ENCODE data around the gene DTX1. TPM values are rescaled to one million over a fixed set of nuclear protein-coding genes. Genes with fewer than 3 reads are reported as not detected.
A peak's percentile ranks its signal among the peaks of the same experiment; 100 is the strongest.

DTX1 gene
- total and polyA plus RNA-seq, 2 of the 8 experiments (the other 6 are each of a cell fraction or from before 2014, with no cell fraction given), result 4.7 to 6.9 TPM

DNA sequence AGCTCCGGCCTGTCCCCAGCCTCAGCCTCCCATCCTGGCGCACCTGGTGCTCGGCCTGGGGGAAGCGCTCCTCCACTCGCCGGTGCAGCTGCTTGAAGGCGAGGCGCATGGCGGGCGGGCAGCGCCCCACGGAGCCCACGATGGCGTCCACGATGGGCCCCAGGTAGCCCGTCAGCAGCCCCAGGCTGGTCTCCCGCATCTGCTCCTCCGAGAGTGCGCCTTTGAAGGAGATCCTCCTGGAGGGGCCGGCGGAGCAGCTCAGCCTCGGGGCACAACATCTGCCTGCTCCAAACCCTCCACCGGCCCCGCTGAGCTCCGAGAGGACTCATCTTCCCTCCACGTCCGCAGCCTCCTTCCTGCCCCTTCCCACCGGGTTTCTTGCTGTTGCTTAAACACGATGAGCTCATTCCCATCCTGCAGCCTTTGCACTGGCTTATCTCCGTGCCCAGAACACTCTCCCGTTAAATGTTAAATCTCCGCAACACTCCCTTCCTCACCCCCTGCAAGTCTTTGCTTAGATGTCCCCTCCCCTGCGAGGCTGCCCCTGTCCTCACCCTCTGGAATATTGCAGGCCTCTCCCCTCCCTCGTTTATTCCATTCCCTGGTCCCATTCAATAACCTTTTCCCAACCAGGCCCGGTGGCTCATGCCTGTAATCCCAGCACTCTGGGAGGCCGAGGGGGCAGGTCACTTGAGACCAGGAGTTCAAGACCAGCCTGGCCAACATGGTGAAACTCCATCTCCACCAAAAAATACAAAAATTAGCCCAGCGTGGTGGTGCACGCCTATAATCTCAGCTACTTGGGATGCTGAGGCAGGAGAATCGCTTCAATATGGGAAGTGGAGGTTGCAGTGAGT is 55.7 kb downstream of the DTX1 start:
- Histone ChIP-seq H2BK120ac (replicated peaks; ENCODE audit: low read depth, low read length) (no peak overlapping the region), H3K23me2 (ENCODE audit: low read depth, low read length) (no peaks in the 10 kb centered on the region)
- POLR2A ChIA-PET (ENCODE audit: partially characterized antibody), result interaction anchor here (0.7 kb wide), 1 partner anchor 17 kb away, joined by 3 read pairs; no protein-coding TSS in a partner anchor
- TF ChIP-seq PHF8 (conservative IDR thresholded peaks at IDR 0.05; ENCODE audit: low read depth, low read length) (no peak), CEBPB (IDR thresholded peaks at IDR 0.05; ENCODE audit: low read depth, low read length) (no peak), HDAC2 (IDR thresholded peaks at IDR 0.05; ENCODE audit: borderline replicate concordance in 1 of 2, low read depth in 2 of 2, low read length in 2 of 2) (no peak), EZH2 (IDR thresholded peaks at IDR 0.05; ENCODE audit: low read depth, low read length, severe bottlenecking) (no peak), RFX5 (IDR thresholded peaks at IDR 0.05; ENCODE audit: borderline replicate concordance, low read depth, low read length) (no peak), KDM5A (IDR thresholded peaks at IDR 0.05; ENCODE audit: low read length) (no peak), KDM1A (IDR thresholded peaks at IDR 0.05; ENCODE audit: borderline replicate concordance, low read length) (no peak), CTCF (IDR thresholded peaks at IDR 0.05; ENCODE audit: control extremely low read depth in 1 of 3, insufficient read depth in 1 of 3, low read depth in 1 of 3, low read length in 3 of 3) (no peak)

More for the DNA sequence above, 55.7 kb downstream of the DTX1 start:
- H3K79me1 ChIP-seq (ENCODE audit: low read depth, low read length), result no peaks in the 10 kb centered on the region; the same call in 1 of the 2 replicates
- WGBS, 2 experiments (ENCODE audit: extremely low coverage in 1 of 2, insufficient coverage in 1 of 2, insufficient read length in 1 of 2, insufficient replicate concordance in 2 of 2, low coverage in 1 of 2, low lambda C conversion rate in 2 of 2, missing lambda C conversion rate in 1 of 2), result 91% methylated on average over 38 of the region's 39 CpGs; no CpG with 5 or more reads in 1 of the 2 experiments
- CTCF ChIA-PET (ENCODE audit: partially characterized antibody), result interaction anchor here (1.0 to 2.0 kb wide), 8 partner anchors 8 to 119 kb away, joined by 3 to 7 read pairs (median 4); no protein-coding TSS in a partner anchor
- H2BK5ac ChIP-seq (ENCODE audit: low read depth, low read length), result peak overlapping the region; percentile 55; the same call in 1 of the 2 replicates
- H4K8ac ChIP-seq (ENCODE audit: extremely low read depth, insufficient read depth, low read length), result no peak overlapping the region
- H4K5ac ChIP-seq (ENCODE audit: insufficient read length, low read depth, low read length), result no peak overlapping the region
- H3K4me1 ChIP-seq (replicated peaks in 1 of 4; ENCODE audit: control insufficient read depth in 3 of 4, insufficient read depth in 4 of 4, low read length in 3 of 4), result no peaks in the 10 kb centered on the region
- H2BK20ac ChIP-seq (ENCODE audit: low read length), result no peak overlapping the region
- no peak overlapping the region; a peak in 1 of 7 replicates for H3K9ac ChIP-seq (replicated peaks in 1 of 4; ENCODE audit: extremely low read depth in 1 of 4, low read depth in 3 of 4, low read length in 3 of 4)
- H3K18ac ChIP-seq (ENCODE audit: extremely low read depth, low read length), result peak overlapping the region; percentile 19; the same call in 1 of the 2 replicates
- DNase-seq (ENCODE audit: low read depth in 1 of 2, low spot score in 2 of 2) (no peak), FAIRE-seq (no peak)
- no peak overlapping the region for H3K4me3 ChIP-seq (ENCODE audit: extremely low read depth in 1 of 4, insufficient read depth in 2 of 4, low read depth in 3 of 4, low read length in 4 of 4)
- H3K14ac ChIP-seq (ENCODE audit: insufficient read length), result no peak overlapping the region
- H2BK15ac ChIP-seq (ENCODE audit: low read length), result no peak overlapping the region
- H3K23ac ChIP-seq (ENCODE audit: insufficient read length), result no peak overlapping the region
- H2AFZ ChIP-seq (ENCODE audit: low read length), result no peak overlapping the region
- no peaks in the 10 kb centered on the region for H3K36me3 ChIP-seq (ENCODE audit: control insufficient read depth in 2 of 4, insufficient read depth in 4 of 4, low read length in 3 of 4)
- H4K91ac ChIP-seq (replicated peaks; ENCODE audit: insufficient read length, low read length), result no peak overlapping the region
- H3K27ac ChIP-seq (ENCODE audit: low read depth, low read length), result no peak overlapping the region
- H3K79me2 ChIP-seq (ENCODE audit: control insufficient read depth in 1 of 2, insufficient read depth in 2 of 2, low read length in 2 of 2), result no peaks in the 10 kb centered on the region
- H3K4me2 ChIP-seq (ENCODE audit: insufficient read depth in 1 of 2, low read depth in 2 of 2, low read length in 2 of 2), result no peak overlapping the region
- H3K27me3 ChIP-seq (replicated peaks in 1 of 4; ENCODE audit: control insufficient read depth in 3 of 4, extremely low read depth in 1 of 4, insufficient read depth in 3 of 4, low read length in 3 of 4), result no peaks in the 10 kb centered on the region
- no peak overlapping the region for H2BK12ac ChIP-seq (ENCODE audit: low read depth, low read length)
- H4K20me1 ChIP-seq (replicated peaks in 1 of 2; ENCODE audit: control insufficient read depth in 1 of 2, insufficient read depth in 2 of 2, low read length in 2 of 2), result no peaks in the 10 kb centered on the region
- no peaks in the 10 kb centered on the region for H3K9me3 ChIP-seq (ENCODE audit: insufficient read depth in 2 of 2, low read depth in 1 of 2, low read length in 1 of 2)
- no peak overlapping the region for H3K4ac ChIP-seq (replicated peaks; ENCODE audit: insufficient read length, low read depth, low read length)
- H2AK5ac ChIP-seq (ENCODE audit: low read depth, low read length), result no peak overlapping the region
- H3K56ac ChIP-seq (replicated peaks; ENCODE audit: insufficient read length, low read depth, low read length), result no peak overlapping the region
